Right renal pelvis (tissue), 4 donors: Measurements from ENCODE around the gene CHST14. TPM values are rescaled to one million over a fixed set of nuclear protein-coding genes. Genes with fewer than 3 reads are reported as not detected.
A peak's percentile ranks its signal among the peaks of the same experiment; 100 is the strongest.

Experiments used
- DNase-seq, 4 donors: peaks; one replicate each; pipeline ENCODE4 v3.0.0-alpha.2; 2013; ENCODE audit warnings: low read depth in 4 of 4, low spot score in 3 of 4, missing footprints in 1 of 4
- polyA plus RNA-seq, 4 donors: library from polyadenylated mRNA; unstranded; fragments of 120-200 nt; gene quantifications; one replicate each; pipeline ENCODE4 v1.2.1, GENCODE V29; 2013; ENCODE audit not compliant: insufficient read length in 4 of 4

The CHST14 gene
- polyA plus RNA-seq, 4 donors, result 34.6 to 42.8 (median 39.7) TPM

GRCh38 chr15:40486066-40486770 is 15.4 kb downstream of the CHST14 start:
- no peak for DNase-seq

- DNase-seq, result no peak
These were observed 17.3 kb downstream of the CHST14 start for GRCh38 chr15:40487816-40488682.

- no peak for DNase-seq
These were observed 18.7 kb downstream of the CHST14 start for GRCh38 chr15:40489274-40490175.

GRCh38 chr15:40493089-40493840 is 22.5 kb downstream of the CHST14 start:
- DNase-seq, result no peak

GRCh38 chr15:40495516-40495915 is 24.7 kb downstream of the CHST14 start:
- DNase-seq, result no peak

- DNase-seq, result no peak
These were observed 27.6 kb downstream of the CHST14 start for GRCh38 chr15:40498418-40498817.

GRCh38 chr15:40498891-40499290 is 28.1 kb downstream of the CHST14 start:
- DNase-seq, result no peak

- no peak for DNase-seq
These were observed 29.1 kb downstream of the CHST14 start for GRCh38 chr15:40499931-40500330.

GRCh38 chr15:40500568-40501330 is 30.0 kb downstream of the CHST14 start:
- no peak for DNase-seq

- DNase-seq, result no peak
These were observed 30.7 kb downstream of the CHST14 start for GRCh38 chr15:40501487-40501886.

- DNase-seq, result peak; percentile 65 to 73 (median 66)
These were observed 36.3 kb downstream of the CHST14 start for GRCh38 chr15:40506964-40507571.

GRCh38 chr15:40508216-40508615 is 37.4 kb downstream of the CHST14 start:
- DNase-seq, result no peak

GRCh38 chr15:40510201-40510600 is 39.4 kb downstream of the CHST14 start:
- no peak for DNase-seq

- no peak for DNase-seq
These were observed 40.3 kb downstream of the CHST14 start for GRCh38 chr15:40511093-40511471.

- DNase-seq, result no peak
These were observed 40.8 kb downstream of the CHST14 start for GRCh38 chr15:40511472-40512133.

GRCh38 chr15:40512440-40512839 is 41.7 kb downstream of the CHST14 start:
- DNase-seq, result no peak

GRCh38 chr15:40513609-40514008 is 42.8 kb downstream of the CHST14 start:
- DNase-seq, result no peak

GRCh38 chr15:40516322-40516721 is 45.5 kb downstream of the CHST14 start:
- no peak for DNase-seq
